ENCODE measurements around the gene SH3PXD2A. TPM values are rescaled to one million over a fixed set of nuclear protein-coding genes. Genes with fewer than 3 reads are reported as not detected.
"Not testable (repeated sequence)": the region's sequence is repeated elsewhere in the genome, so short reads cannot be mapped to it uniquely, and the experiment has no call there.

Gene SH3PXD2A
- polyA plus RNA-seq, 1 experiment = 50.2 TPM

GRCh38 chr10:103818765-103819374 lies 36.5 kb downstream of the SH3PXD2A start:
- POLR2A ChIA-PET = no interaction called here
- CTCF ChIA-PET = no interaction called here
- Histone ChIP-seq H3K27me3 (ENCODE audit: control insufficient read depth, insufficient read depth, low read length) (no peaks in the 10 kb centered on the region; the same call in 1 of the 2 replicates), H3K4me3 (ENCODE audit: low read depth, low read length) (no peak overlapping the region), H3K36me3 (ENCODE audit: control insufficient read depth, insufficient read depth, low read length) (no peaks in the 10 kb centered on the region; the same call in 1 of the 2 replicates)
- no peak for TF ChIP-seq CTCF (IDR thresholded peaks at IDR 0.05; ENCODE audit: insufficient read depth, low read depth, low read length)
- no peak for DNase-seq (ENCODE audit: low read depth)

- ChIA-PET CTCF (no interaction called here), POLR2A (no interaction called here)
- no peak for TF ChIP-seq CTCF (IDR thresholded peaks at IDR 0.05; ENCODE audit: insufficient read depth, low read depth, low read length)
- DNase-seq (ENCODE audit: low read depth) = no peak
- Histone ChIP-seq H3K36me3 (ENCODE audit: control insufficient read depth, insufficient read depth, low read length) (no peaks in the 10 kb centered on the region; the same call in 1 of the 2 replicates), H3K4me3 (ENCODE audit: low read depth, low read length) (no peak overlapping the region), H3K27me3 (ENCODE audit: control insufficient read depth, insufficient read depth, low read length) (no peaks in the 10 kb centered on the region; the same call in 1 of the 2 replicates)
Observed at GRCh38 chr10:103818105-103818504, 37.3 kb downstream of the SH3PXD2A start.

- DNase-seq (ENCODE audit: low read depth) = no peak
- ChIA-PET CTCF (no interaction called here), POLR2A (no interaction called here)
- TF ChIP-seq CTCF (IDR thresholded peaks at IDR 0.05; ENCODE audit: insufficient read depth, low read depth, low read length) = no peak
- Histone ChIP-seq H3K36me3 (ENCODE audit: control insufficient read depth, insufficient read depth, low read length) (no peaks in the 10 kb centered on the region; the same call in 1 of the 2 replicates), H3K4me3 (ENCODE audit: low read depth, low read length) (no peak overlapping the region), H3K27me3 (ENCODE audit: control insufficient read depth, insufficient read depth, low read length) (no peaks in the 10 kb centered on the region; the same call in 1 of the 2 replicates)
Observed at GRCh38 chr10:103816431-103816830, 38.9 kb downstream of the SH3PXD2A start.

GRCh38 chr10:103814626-103815370 lies 40.6 kb downstream of the SH3PXD2A start:
- H3K27me3 ChIP-seq (ENCODE audit: control insufficient read depth, insufficient read depth, low read length) = no peaks in the 10 kb centered on the region
- CTCF ChIA-PET = interaction anchor here (2.5 kb wide), 1 partner anchor 13 kb away, joined by 7 read pairs; no protein-coding TSS in a partner anchor
- DNase-seq (ENCODE audit: low read depth) = no peak
- no peaks in the 10 kb centered on the region; the same call in 1 of the 2 replicates for H3K36me3 ChIP-seq (ENCODE audit: control insufficient read depth, insufficient read depth, low read length)
- TF ChIP-seq CTCF (IDR thresholded peaks at IDR 0.05; ENCODE audit: insufficient read depth, low read depth, low read length) = no peak
- H3K4me3 ChIP-seq (ENCODE audit: low read depth, low read length) = no peak overlapping the region
- POLR2A ChIA-PET = interaction anchor here (0.5 to 0.7 kb wide), 3 partner anchors 7 to 506 kb away, joined by 3 to 13 read pairs (median 5); no protein-coding TSS in a partner anchor

GRCh38 chr10:103814105-103814504 lies 41.3 kb downstream of the SH3PXD2A start:
- TF ChIP-seq CTCF (IDR thresholded peaks at IDR 0.05; ENCODE audit: insufficient read depth, low read depth, low read length) = no peak
- no peak for DNase-seq (ENCODE audit: low read depth)
- CTCF ChIA-PET = interaction anchor here (0.8 to 2.5 kb wide), 2 partner anchors 13 to 101 kb away, joined by 3 to 7 read pairs; no protein-coding TSS in a partner anchor
- POLR2A ChIA-PET = interaction anchor here (0.5 to 0.7 kb wide), 2 partner anchors 8 to 507 kb away, joined by 3 to 13 read pairs; no protein-coding TSS in a partner anchor
- no peaks in the 10 kb centered on the region for H3K27me3 ChIP-seq (ENCODE audit: control insufficient read depth, insufficient read depth, low read length)
- H3K4me3 ChIP-seq (ENCODE audit: low read depth, low read length) = no peak overlapping the region
- no peaks in the 10 kb centered on the region; the same call in 1 of the 2 replicates for H3K36me3 ChIP-seq (ENCODE audit: control insufficient read depth, insufficient read depth, low read length)

- H3K4me3 ChIP-seq (ENCODE audit: low read depth, low read length); DNase-seq (ENCODE audit: low read depth); POLR2A ChIA-PET; H3K27me3 ChIP-seq (ENCODE audit: control insufficient read depth, insufficient read depth, low read length); H3K36me3 ChIP-seq (ENCODE audit: control insufficient read depth, insufficient read depth, low read length): not testable (repeated sequence)
- CTCF ChIA-PET = interaction anchor here (0.8 to 2.5 kb wide), 2 partner anchors 12 to 100 kb away, joined by 3 to 7 read pairs; no protein-coding TSS in a partner anchor
Observed at GRCh38 chr10:103813312-103813711, 42.1 kb downstream of the SH3PXD2A start.

All from BJ (cell line).